GM20000 (cell line): ENCODE data around the gene ADGRB2.

Source experiments
- DNase-seq: peaks from one replicate; pipeline ENCODE4 v3.0.0; 2012; ENCODE audit warnings: low spot score
- TF ChIP-seq, protein P1 (sequence below): IDR thresholded peaks from 2 replicates; pipeline ENCODE4 v1.5.1; 2012; ENCODE audit warnings: mild to moderate bottlenecking, control low read depth; ENCODE audit errors: extremely low read depth, missing control alignments

The ADGRB2 gene, protein sequence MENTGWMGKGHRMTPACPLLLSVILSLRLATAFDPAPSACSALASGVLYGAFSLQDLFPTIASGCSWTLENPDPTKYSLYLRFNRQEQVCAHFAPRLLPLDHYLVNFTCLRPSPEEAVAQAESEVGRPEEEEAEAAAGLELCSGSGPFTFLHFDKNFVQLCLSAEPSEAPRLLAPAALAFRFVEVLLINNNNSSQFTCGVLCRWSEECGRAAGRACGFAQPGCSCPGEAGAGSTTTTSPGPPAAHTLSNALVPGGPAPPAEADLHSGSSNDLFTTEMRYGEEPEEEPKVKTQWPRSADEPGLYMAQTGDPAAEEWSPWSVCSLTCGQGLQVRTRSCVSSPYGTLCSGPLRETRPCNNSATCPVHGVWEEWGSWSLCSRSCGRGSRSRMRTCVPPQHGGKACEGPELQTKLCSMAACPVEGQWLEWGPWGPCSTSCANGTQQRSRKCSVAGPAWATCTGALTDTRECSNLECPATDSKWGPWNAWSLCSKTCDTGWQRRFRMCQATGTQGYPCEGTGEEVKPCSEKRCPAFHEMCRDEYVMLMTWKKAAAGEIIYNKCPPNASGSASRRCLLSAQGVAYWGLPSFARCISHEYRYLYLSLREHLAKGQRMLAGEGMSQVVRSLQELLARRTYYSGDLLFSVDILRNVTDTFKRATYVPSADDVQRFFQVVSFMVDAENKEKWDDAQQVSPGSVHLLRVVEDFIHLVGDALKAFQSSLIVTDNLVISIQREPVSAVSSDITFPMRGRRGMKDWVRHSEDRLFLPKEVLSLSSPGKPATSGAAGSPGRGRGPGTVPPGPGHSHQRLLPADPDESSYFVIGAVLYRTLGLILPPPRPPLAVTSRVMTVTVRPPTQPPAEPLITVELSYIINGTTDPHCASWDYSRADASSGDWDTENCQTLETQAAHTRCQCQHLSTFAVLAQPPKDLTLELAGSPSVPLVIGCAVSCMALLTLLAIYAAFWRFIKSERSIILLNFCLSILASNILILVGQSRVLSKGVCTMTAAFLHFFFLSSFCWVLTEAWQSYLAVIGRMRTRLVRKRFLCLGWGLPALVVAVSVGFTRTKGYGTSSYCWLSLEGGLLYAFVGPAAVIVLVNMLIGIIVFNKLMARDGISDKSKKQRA (N-terminal part only)

DNA sequence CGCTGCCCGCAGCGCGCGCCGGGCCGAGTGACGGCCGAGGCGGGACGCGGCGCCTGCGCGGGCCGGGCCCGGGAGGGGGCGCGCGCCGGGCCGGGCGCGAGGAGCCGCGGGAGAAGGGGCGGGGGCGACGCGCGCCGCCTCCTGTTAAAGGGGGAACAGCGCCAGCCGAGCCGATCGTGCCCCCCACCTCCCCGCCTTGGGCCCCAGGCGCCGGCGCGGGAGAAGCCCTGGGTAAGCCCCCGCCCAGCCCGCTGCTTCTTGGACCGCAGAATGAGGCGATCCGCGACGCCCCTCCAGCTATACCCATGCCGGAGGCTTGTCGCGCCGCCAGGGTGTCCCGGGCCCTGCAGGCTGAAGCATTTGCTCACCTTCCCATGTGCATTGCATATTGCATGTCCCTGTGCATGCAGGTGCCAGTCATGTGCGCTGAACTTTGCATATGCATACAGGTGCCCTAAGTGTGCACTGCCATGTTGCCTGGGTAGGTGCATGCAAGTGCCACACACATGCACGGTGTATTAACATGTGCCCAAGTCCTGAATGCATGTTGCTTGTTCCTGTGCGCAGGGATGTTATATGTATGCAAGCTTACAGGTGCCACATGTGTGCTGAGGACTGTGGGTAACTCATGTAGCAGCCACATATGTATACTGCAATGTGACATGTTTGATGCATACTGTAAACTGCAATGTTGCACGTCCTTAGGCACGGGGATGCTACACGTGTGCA is at the start of gene ADGRB2:
ADGRB2 (minus strand) TSS at position 29 of the 729 bp plus-strand sequence. CDS start 7,119 bp downstream, outside the sequence.
- TF ChIP-seq, protein P1, sequence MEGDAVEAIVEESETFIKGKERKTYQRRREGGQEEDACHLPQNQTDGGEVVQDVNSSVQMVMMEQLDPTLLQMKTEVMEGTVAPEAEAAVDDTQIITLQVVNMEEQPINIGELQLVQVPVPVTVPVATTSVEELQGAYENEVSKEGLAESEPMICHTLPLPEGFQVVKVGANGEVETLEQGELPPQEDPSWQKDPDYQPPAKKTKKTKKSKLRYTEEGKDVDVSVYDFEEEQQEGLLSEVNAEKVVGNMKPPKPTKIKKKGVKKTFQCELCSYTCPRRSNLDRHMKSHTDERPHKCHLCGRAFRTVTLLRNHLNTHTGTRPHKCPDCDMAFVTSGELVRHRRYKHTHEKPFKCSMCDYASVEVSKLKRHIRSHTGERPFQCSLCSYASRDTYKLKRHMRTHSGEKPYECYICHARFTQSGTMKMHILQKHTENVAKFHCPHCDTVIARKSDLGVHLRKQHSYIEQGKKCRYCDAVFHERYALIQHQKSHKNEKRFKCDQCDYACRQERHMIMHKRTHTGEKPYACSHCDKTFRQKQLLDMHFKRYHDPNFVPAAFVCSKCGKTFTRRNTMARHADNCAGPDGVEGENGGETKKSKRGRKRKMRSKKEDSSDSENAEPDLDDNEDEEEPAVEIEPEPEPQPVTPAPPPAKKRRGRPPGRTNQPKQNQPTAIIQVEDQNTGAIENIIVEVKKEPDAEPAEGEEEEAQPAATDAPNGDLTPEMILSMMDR: no peak
- peak; percentile 73 for DNase-seq

DNA sequence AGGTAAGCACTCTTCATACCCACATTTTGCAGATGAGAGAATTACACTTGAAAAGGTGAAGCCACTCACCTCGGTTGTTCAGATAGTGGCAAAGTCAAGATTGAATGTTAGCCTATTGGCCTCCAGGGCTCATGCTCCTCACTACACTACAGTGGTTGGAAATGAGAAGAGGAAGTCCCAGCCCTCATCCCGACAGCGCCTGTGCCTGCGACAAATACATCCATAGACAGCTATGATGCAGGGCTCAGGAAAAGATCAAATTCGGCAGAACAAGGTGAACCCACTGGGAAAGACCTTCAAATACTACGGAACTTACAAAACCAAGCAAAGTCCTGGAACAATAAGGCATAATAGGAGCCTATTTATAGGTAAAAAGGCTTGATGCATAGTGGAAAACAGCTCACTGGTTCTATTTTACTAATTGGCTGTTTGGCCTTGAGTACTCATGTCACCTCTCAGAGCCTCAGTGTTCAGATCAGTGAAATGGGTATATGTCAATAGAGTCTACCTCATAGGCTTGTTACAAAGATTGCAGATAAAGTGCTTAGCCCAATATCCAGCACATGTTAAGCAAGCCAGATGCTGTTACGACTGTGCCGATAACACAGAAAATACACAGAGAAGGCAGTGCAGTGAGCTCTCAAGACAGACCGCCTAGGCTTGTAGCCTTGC is 48.2 kb upstream of the ADGRB2 start:
- TF ChIP-seq, protein P1: no peak
- no peak for DNase-seq

DNA sequence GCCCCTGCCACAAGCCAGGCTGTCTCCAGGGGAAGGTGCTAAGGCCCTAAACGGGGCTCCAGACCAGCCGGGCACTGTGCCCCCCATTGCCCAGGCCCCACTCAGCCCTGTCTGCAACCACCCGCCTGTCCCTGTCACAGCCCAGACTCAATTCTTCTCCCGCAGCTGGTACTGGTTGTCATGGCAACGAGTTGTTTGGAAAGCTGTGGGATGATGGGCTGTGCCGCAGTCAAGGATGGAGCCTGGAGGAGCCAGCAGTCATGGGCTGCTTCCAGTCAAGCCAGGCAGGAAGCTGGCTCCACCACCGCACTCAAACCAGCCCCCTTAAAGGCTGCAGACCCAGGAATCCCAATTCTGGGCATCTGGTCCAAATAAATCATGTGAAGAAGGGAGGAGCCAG is 47.5 kb upstream of the ADGRB2 start:
- DNase-seq: no peak

DNA sequence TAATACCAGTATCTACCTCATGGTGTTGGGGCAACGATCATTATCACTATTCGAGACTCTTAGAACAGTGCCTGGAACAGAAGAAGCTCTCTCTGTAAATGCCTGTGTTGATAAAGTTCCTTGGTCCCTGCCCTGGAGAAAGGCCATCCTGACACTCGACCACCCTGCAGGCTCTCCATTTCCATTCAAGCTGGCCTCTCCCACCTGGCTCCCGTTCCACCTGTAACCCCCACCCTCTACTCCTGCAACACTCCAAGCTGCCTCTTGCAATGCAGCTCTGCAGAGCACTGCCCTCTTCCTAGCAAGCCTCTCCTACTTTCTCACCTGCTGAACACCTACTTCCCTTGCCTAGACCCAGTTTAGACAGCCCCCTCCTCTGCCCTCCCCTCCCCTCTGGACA is 45.6 kb upstream of the ADGRB2 start:
- DNase-seq: no peak

More for the DNA sequence above, 47.5 kb upstream of the ADGRB2 start:
- TF ChIP-seq, protein P1: no peak

DNA sequence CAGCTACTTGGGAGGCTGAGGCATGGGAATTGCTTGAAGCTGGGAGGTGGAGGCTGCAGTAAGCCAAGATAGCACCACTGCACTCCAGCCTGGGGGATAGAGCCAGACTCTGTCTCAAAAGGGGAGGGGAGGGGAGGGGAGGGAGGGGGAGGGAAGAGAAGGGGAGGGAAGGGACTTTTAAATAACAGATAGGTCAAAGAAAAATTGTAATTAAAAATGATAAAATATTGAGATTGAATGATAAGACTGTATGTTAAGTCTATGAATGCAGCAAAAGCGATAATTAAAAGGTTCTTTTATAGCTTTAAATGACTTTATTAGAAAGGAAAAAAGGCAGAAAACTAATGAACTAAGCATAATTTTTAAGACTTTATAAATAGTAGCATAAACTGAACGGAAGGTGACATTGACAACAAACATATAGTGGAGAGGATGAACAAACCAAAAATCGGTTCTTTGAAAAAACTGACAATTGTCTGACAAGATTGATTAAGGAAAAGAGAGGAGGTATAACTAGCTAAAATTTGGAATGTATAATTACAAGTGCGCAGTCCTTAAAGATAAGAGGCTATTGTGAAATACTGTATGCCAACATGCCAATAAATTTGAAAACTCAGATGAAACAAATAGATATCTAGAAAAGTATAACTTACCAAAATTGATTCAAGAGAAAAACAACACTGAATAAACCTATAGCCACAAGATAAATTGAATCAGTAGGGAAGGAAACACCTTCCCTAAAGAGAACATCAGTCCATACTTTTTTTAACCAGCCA is 43.3 kb upstream of the ADGRB2 start:
- TF ChIP-seq, protein P1: no peak
- no peak for DNase-seq

More for the DNA sequence above, 45.6 kb upstream of the ADGRB2 start:
- TF ChIP-seq, protein P1: no peak

DNA sequence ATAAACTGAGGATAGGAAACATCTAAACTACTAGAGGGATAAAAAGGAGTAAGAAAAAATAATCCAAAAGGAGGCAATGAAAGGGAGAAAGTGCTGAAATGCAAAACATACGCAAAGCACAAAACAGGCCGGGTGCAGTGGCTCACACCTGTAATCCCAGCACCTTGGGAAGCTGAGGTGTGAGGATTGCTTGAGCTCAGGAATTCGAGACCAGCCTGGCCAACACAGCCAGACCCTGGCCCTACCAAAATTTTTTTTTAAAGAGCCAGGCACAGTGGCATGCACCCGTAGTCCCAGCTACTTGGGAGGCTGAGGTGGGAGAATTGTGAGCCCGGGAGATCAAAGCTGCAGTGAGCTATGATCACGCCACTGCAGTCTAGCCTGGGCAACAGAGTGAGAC is 41.2 kb upstream of the ADGRB2 start:
- TF ChIP-seq, protein P1: no peak
- no peak for DNase-seq
